Measurements from ENCODE around the gene REC8.

The REC8 gene

GRCh38 chr14:24181371-24182077 lies 9.6 kb downstream of the REC8 start:
- WGBS (ENCODE audit: extremely low coverage, insufficient coverage, low lambda C conversion rate): no CpG with 5 or more reads among the region's 19 CpGs
- peaks cover 21% of the 10 kb centered on the region for H3K36me3 ChIP-seq (ENCODE audit: control insufficient read depth, insufficient read depth, low read length)
- H3K23ac ChIP-seq (ENCODE audit: low read length): no peak overlapping the region
- H3K79me2 ChIP-seq (ENCODE audit: control insufficient read depth, insufficient read depth, low read length): no peaks in the 10 kb centered on the region
- H3K4me2 ChIP-seq (ENCODE audit: low read length): no peak overlapping the region
- H3K9ac ChIP-seq (ENCODE audit: low read length): no peak overlapping the region
- peaks cover 1% of the 10 kb centered on the region for H3K79me1 ChIP-seq (ENCODE audit: low read length)
- H3K27me3 ChIP-seq (ENCODE audit: insufficient read depth, low read length, poor library complexity): no peaks in the 10 kb centered on the region
- H3K56ac ChIP-seq (ENCODE audit: low read length): no peak overlapping the region
- no peak overlapping the region for H2BK15ac ChIP-seq (replicated peaks; ENCODE audit: low read depth)
- H3K4me3 ChIP-seq (ENCODE audit: low read length): no peak overlapping the region
- H2AK5ac ChIP-seq (ENCODE audit: low read length): no peak overlapping the region
- H3K27ac ChIP-seq (ENCODE audit: low read depth, low read length): no peak overlapping the region
- H3K4ac ChIP-seq (ENCODE audit: low read depth, low read length): no peak overlapping the region
- no peak overlapping the region for H2BK5ac ChIP-seq (ENCODE audit: low read length)
- DNase-seq: no peak
- no peak overlapping the region for H3K18ac ChIP-seq (ENCODE audit: low read length)
- H2BK120ac ChIP-seq (ENCODE audit: low read depth, low read length): no peak overlapping the region
- no peak overlapping the region for H4K8ac ChIP-seq (ENCODE audit: low read depth, low read length)
- no peak overlapping the region for H4K5ac ChIP-seq (ENCODE audit: low read length)
- no peaks in the 10 kb centered on the region for H3K4me1 ChIP-seq (ENCODE audit: control insufficient read depth, low read depth, low read length)

GRCh38 chr14:24182110-24182882 lies 10.4 kb downstream of the REC8 start:
- no CpG with 5 or more reads among the region's 14 CpGs for WGBS (ENCODE audit: extremely low coverage, insufficient coverage, low lambda C conversion rate)
- Histone ChIP-seq H4K8ac (ENCODE audit: low read depth, low read length) (no peak overlapping the region), H3K79me1 (ENCODE audit: low read length) (peaks cover 5% of the 10 kb centered on the region), H2AK5ac (ENCODE audit: low read length) (no peak overlapping the region), H3K4me3 (ENCODE audit: low read length) (no peak overlapping the region), H3K36me3 (ENCODE audit: control insufficient read depth, insufficient read depth, low read length) (peaks cover 21% of the 10 kb centered on the region), H3K79me2 (ENCODE audit: control insufficient read depth, insufficient read depth, low read length) (peaks cover 3% of the 10 kb centered on the region), H3K4me2 (ENCODE audit: low read length) (no peak overlapping the region), H2BK5ac (ENCODE audit: low read length) (no peak overlapping the region), H3K27me3 (ENCODE audit: insufficient read depth, low read length, poor library complexity) (no peaks in the 10 kb centered on the region), H3K27ac (ENCODE audit: low read depth, low read length) (no peak overlapping the region), H3K9ac (ENCODE audit: low read length) (no peak overlapping the region), H3K4ac (ENCODE audit: low read depth, low read length) (no peak overlapping the region), H2BK15ac (replicated peaks; ENCODE audit: low read depth) (no peak overlapping the region), H3K4me1 (ENCODE audit: control insufficient read depth, low read depth, low read length) (no peaks in the 10 kb centered on the region), H3K56ac (ENCODE audit: low read length) (no peak overlapping the region), H4K5ac (ENCODE audit: low read length) (no peak overlapping the region), H3K23ac (ENCODE audit: low read length) (no peak overlapping the region), H2BK120ac (ENCODE audit: low read depth, low read length) (no peak overlapping the region), H3K18ac (ENCODE audit: low read length) (no peak overlapping the region)
- DNase-seq: no peak

GRCh38 chr14:24183014-24183481 lies 11.2 kb downstream of the REC8 start:
- H3K79me2 ChIP-seq (ENCODE audit: control insufficient read depth, insufficient read depth, low read length): peaks cover 11% of the 10 kb centered on the region
- no CpG with 5 or more reads among the region's 15 CpGs for WGBS (ENCODE audit: extremely low coverage, insufficient coverage, low lambda C conversion rate)
- no peak overlapping the region for H3K18ac ChIP-seq (ENCODE audit: low read length)
- peaks cover 21% of the 10 kb centered on the region for H3K36me3 ChIP-seq (ENCODE audit: control insufficient read depth, insufficient read depth, low read length)
- no peak overlapping the region for H3K27ac ChIP-seq (ENCODE audit: low read depth, low read length)
- no peak overlapping the region for H2BK120ac ChIP-seq (ENCODE audit: low read depth, low read length)
- H2BK5ac ChIP-seq (ENCODE audit: low read length): no peak overlapping the region
- H3K4me2 ChIP-seq (ENCODE audit: low read length): no peak overlapping the region
- H4K8ac ChIP-seq (ENCODE audit: low read depth, low read length): no peak overlapping the region
- no peak overlapping the region for H4K5ac ChIP-seq (ENCODE audit: low read length)
- no peak for DNase-seq
- H3K23ac ChIP-seq (ENCODE audit: low read length): no peak overlapping the region
- H3K9ac ChIP-seq (ENCODE audit: low read length): no peak overlapping the region
- H3K79me1 ChIP-seq (ENCODE audit: low read length): peaks cover 12% of the 10 kb centered on the region
- H3K4me3 ChIP-seq (ENCODE audit: low read length): no peak overlapping the region
- no peak overlapping the region for H2AK5ac ChIP-seq (ENCODE audit: low read length)
- H3K4me1 ChIP-seq (ENCODE audit: control insufficient read depth, low read depth, low read length): peaks cover 4% of the 10 kb centered on the region
- no peaks in the 10 kb centered on the region for H3K27me3 ChIP-seq (ENCODE audit: insufficient read depth, low read length, poor library complexity)
- H3K4ac ChIP-seq (ENCODE audit: low read depth, low read length): no peak overlapping the region
- H2BK15ac ChIP-seq (replicated peaks; ENCODE audit: low read depth): no peak overlapping the region
- H3K56ac ChIP-seq (ENCODE audit: low read length): no peak overlapping the region

GRCh38 chr14:24184104-24184970 lies 12.5 kb downstream of the REC8 start:
- no peak overlapping the region for H3K9ac ChIP-seq (ENCODE audit: low read length)
- H3K4me1 ChIP-seq (ENCODE audit: control insufficient read depth, low read depth, low read length): peaks cover 6% of the 10 kb centered on the region
- peaks cover 11% of the 10 kb centered on the region for H3K79me2 ChIP-seq (ENCODE audit: control insufficient read depth, insufficient read depth, low read length)
- H2AK5ac ChIP-seq (ENCODE audit: low read length): no peak overlapping the region
- no peak overlapping the region for H2BK15ac ChIP-seq (replicated peaks; ENCODE audit: low read depth)
- no CpG with 5 or more reads among the region's 19 CpGs for WGBS (ENCODE audit: extremely low coverage, insufficient coverage, low lambda C conversion rate)
- H3K4ac ChIP-seq (ENCODE audit: low read depth, low read length): no peak overlapping the region
- no peaks in the 10 kb centered on the region for H3K27me3 ChIP-seq (ENCODE audit: insufficient read depth, low read length, poor library complexity)
- peaks cover 21% of the 10 kb centered on the region for H3K36me3 ChIP-seq (ENCODE audit: control insufficient read depth, insufficient read depth, low read length)
- no peak for DNase-seq
- H2BK120ac ChIP-seq (ENCODE audit: low read depth, low read length): no peak overlapping the region
- no peak overlapping the region for H3K23ac ChIP-seq (ENCODE audit: low read length)
- H4K5ac ChIP-seq (ENCODE audit: low read length): no peak overlapping the region
- no peak overlapping the region for H2BK5ac ChIP-seq (ENCODE audit: low read length)
- peaks cover 12% of the 10 kb centered on the region for H3K79me1 ChIP-seq (ENCODE audit: low read length)
- H3K18ac ChIP-seq (ENCODE audit: low read length): no peak overlapping the region
- H3K27ac ChIP-seq (ENCODE audit: low read depth, low read length): no peak overlapping the region
- no peak overlapping the region for H4K8ac ChIP-seq (ENCODE audit: low read depth, low read length)
- no peak overlapping the region for H3K4me2 ChIP-seq (ENCODE audit: low read length)
- no peak overlapping the region for H3K56ac ChIP-seq (ENCODE audit: low read length)
- H3K4me3 ChIP-seq (ENCODE audit: low read length): no peak overlapping the region

- H3K36me3 ChIP-seq (ENCODE audit: control insufficient read depth, insufficient read depth, low read length): peaks cover 21% of the 10 kb centered on the region
- no CpG with 5 or more reads among the region's 7 CpGs for whole genome bisulfite sequencing (ENCODE audit: extremely low coverage, insufficient coverage, low lambda C conversion rate)
Measured at GRCh38 chr14:24185026-24185425, 13.1 kb downstream of the REC8 start.

More at GRCh38 chr14:24185026-24185425, 13.1 kb downstream of the REC8 start:
- no peak overlapping the region for H3K9ac ChIP-seq (ENCODE audit: low read length)
- no peaks in the 10 kb centered on the region for H3K27me3 ChIP-seq (ENCODE audit: insufficient read depth, low read length, poor library complexity)
- no peak overlapping the region for H2BK5ac ChIP-seq (ENCODE audit: low read length)
- no peak overlapping the region for H3K4me3 ChIP-seq (ENCODE audit: low read length)
- DNase-seq: no peak
- H3K4me1 ChIP-seq (ENCODE audit: control insufficient read depth, low read depth, low read length): peaks cover 6% of the 10 kb centered on the region
- H3K4me2 ChIP-seq (ENCODE audit: low read length): no peak overlapping the region
- H3K4ac ChIP-seq (ENCODE audit: low read depth, low read length): no peak overlapping the region
- H2BK15ac ChIP-seq (replicated peaks; ENCODE audit: low read depth): no peak overlapping the region
- H4K8ac ChIP-seq (ENCODE audit: low read depth, low read length): no peak overlapping the region
- H3K27ac ChIP-seq (ENCODE audit: low read depth, low read length): no peak overlapping the region
- H3K56ac ChIP-seq (ENCODE audit: low read length): no peak overlapping the region
- peaks cover 12% of the 10 kb centered on the region for H3K79me1 ChIP-seq (ENCODE audit: low read length)
- H2BK120ac ChIP-seq (ENCODE audit: low read depth, low read length): no peak overlapping the region
- H2AK5ac ChIP-seq (ENCODE audit: low read length): no peak overlapping the region
- no peak overlapping the region for H3K23ac ChIP-seq (ENCODE audit: low read length)
- peaks cover 11% of the 10 kb centered on the region for H3K79me2 ChIP-seq (ENCODE audit: control insufficient read depth, insufficient read depth, low read length)
- H3K18ac ChIP-seq (ENCODE audit: low read length): no peak overlapping the region
- H4K5ac ChIP-seq (ENCODE audit: low read length): no peak overlapping the region

All from mesendoderm (in vitro differentiated cells).